Astrocyte of the spinal cord (primary cell): ENCODE measurements around the gene SPEF2.

ENCODE experiments used
- DNase-seq: peaks from one replicate; pipeline ENCODE4 v3.0.0; 2011; ENCODE audit warnings: low read depth, low spot score
- H3K4me3 ChIP-seq: 2 replicates; pipeline ENCODE4 v1.5.1; 2011; ENCODE audit warnings: low read depth, mild to moderate bottlenecking, low read length, moderate library complexity
- in situ Hi-C: cut with HindIII; loops from 2 replicates; pipeline ENCODE4 v1.10.0; 2017; ENCODE audit warnings: low sequenced_read_pairs
- TF ChIP-seq, protein P1 (sequence below): IDR thresholded peaks from 2 replicates; pipeline ENCODE4 v1.5.1; 2012; ENCODE audit warnings: low read depth, mild to moderate bottlenecking, low read length, inconsistent platforms

SPEF2 gene

DNA sequence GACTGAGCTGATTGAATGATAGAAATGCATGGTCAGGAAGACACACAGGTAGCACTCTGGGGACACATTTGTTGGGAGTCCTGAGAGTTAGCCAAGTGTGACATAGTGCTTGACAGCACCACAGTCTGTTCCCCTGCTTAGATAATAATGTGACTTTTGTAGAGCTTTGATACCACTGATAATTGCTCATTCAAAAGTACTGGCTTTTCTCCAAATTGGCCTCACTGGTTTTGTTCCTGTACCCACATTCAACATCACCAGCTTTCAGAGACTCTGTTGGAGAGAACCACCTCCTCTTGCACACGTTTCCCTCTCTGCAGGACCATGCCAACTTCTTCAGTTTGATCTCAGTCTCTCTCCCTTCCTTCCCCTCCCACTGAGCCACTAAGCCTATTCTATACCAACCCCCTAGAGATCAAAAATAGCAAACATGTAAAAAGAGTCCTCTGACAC, 186.6 kb downstream of the SPEF2 start:
- no peak overlapping the region for H3K4me3 ChIP-seq
- in situ Hi-C loops, result no loop called here
- DNase-seq, result no peak
- TF ChIP-seq, protein P1, sequence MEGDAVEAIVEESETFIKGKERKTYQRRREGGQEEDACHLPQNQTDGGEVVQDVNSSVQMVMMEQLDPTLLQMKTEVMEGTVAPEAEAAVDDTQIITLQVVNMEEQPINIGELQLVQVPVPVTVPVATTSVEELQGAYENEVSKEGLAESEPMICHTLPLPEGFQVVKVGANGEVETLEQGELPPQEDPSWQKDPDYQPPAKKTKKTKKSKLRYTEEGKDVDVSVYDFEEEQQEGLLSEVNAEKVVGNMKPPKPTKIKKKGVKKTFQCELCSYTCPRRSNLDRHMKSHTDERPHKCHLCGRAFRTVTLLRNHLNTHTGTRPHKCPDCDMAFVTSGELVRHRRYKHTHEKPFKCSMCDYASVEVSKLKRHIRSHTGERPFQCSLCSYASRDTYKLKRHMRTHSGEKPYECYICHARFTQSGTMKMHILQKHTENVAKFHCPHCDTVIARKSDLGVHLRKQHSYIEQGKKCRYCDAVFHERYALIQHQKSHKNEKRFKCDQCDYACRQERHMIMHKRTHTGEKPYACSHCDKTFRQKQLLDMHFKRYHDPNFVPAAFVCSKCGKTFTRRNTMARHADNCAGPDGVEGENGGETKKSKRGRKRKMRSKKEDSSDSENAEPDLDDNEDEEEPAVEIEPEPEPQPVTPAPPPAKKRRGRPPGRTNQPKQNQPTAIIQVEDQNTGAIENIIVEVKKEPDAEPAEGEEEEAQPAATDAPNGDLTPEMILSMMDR, result no peak

DNA sequence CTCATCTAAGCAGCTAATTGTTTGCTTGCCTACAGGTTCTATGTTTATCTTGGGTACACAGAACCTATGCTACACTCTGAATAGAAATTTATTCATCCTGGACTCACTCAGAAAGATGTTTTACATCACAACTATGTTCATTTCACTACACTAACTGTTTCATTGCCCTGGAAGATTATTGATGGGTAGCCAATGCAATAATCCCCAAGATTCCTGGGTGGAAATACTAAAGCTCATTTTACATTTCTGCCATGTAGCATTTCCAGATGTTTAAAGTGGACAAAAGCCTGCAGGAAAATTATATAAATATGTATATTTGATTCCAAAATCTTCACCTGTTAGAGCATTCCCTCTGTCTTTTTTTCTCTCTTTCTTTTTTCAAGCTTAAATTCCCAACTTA, 187.2 kb downstream of the SPEF2 start:
- TF ChIP-seq, protein P1, result no peak
- H3K4me3 ChIP-seq, result no peak overlapping the region
- in situ Hi-C loops, result no loop called here
- no peak for DNase-seq

DNA sequence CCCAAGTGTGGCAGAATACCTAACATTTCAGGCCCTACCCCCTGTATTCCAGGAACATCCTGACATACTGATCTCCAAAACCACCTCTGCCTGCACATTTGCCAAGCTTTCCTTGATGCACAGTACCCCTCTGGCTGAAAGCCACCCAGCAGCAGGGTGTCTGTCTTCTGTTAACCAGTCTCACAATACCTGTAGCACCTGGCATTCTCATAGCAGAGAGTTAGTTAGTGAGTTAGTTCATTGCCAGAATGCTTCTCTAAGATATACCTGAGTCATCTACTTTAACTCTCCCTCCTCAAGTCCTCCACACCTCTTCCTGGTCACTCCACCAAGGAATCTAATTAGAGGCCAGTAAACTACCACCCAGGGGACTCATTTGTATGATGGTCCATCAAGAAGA, 192.9 kb downstream of the SPEF2 start:
- TF ChIP-seq, protein P1, result no peak
- no peak for DNase-seq

DNA sequence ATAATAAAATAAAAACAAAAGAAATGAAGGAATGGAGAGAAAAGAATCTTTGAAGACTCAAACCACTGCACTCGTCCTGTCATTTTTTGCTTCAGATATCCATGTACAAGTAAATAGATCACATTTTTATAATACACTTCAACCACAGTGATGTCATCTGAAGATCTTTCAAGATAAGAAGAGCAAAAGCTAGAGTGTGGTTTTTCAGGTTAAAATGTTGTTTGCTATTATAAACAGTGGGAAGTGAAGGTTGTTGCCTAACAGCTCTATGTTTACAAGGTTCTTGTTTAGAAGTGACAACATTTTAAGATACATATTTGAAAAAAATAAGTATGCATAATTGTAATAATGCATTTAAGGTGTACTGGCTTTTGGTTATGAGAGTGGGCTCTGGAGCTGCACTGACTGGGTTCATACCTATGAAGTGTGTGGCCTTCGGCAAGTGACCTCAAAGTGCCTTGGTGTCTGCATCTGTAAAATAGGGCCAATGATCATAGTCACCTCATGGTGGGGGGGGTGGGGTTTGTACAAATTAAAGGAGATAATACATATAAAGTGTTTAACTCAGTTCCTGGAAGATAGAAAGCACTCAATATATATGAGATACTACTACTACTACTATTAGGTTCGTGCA, 193.6 kb downstream of the SPEF2 start:
- no peak overlapping the region for H3K4me3 ChIP-seq
- in situ Hi-C loops, result no loop called here
- TF ChIP-seq, protein P1, result no peak
- DNase-seq, result no peak

More for the DNA sequence above, 192.9 kb downstream of the SPEF2 start:
- no peak overlapping the region for H3K4me3 ChIP-seq
- in situ Hi-C loops, result no loop called here

DNA sequence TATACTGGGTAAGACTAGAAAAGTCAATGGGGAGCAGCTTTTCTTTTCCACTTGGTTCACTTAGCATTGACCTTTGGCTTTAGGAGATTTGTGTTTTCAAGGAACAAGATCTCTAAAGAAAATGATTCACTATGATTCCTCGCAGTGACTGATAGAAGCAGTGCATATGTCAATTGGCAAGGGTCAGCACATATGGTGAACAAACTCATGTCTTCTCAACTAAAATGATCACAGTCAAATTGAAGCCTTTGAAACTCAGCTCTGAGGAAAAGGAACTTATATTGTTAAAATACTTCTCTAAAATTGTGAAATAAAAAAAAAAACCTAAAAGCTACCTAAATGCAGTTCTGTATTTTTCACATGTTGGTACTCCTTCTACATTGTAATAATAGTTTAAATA, 195.9 kb downstream of the SPEF2 start:
- in situ Hi-C loops, result no loop called here

DNA sequence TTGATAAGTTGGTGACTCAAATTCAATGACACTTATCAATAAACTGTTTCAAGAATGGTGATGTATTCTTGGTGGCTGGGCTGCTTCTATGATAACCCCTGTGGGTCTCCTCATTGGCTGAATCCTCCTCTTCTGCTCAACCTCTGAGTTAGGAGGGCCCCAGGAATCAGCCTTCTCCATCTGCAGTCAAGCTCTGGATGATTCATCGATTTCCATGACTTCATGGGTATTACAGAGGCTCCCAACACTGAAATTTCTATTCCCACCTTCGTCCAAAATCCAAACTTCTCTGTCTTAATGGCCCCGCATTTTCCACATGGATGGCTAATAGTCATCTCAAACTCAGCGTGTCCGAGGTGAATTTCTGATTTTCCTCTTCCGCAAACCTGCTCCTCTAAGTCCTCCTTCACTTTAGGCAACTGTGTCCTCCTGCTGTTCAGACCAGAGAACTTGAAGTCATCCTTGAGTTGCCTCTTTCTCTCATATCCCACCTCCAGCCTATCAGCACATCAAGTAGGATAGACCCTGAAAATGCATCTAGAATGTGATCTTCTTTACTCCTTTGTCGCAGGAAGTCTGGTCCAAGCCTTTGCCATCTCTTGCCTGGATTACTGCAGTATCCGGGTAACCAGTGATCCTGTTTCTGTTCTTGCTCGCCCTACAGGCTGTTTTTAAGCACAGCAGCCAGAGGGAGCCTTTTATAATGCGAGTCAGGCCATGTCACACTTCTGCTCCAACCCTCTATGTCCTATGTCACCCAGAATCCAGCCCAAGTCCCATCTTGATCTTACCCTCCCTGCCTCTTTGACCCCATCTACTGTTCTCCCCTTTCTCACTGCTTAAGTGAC, 197.7 kb downstream of the SPEF2 start:
- TF ChIP-seq, protein P1, result peak; percentile 60
- in situ Hi-C loops, result no loop called here
- no peak overlapping the region for H3K4me3 ChIP-seq
- DNase-seq, result peak; percentile 5

More for the DNA sequence above, 195.9 kb downstream of the SPEF2 start:
- no peak for DNase-seq
- TF ChIP-seq, protein P1, result no peak
- H3K4me3 ChIP-seq, result no peak overlapping the region
